Panc1 (cell line): Measurements from ENCODE around the gene NUMBL. TPM values are rescaled to one million over a fixed set of nuclear protein-coding genes. Genes with fewer than 3 reads are reported as not detected.

Experiments
- ATAC-seq: fragments of 200-7000 bp; cut with Tn5 transposase; 2 replicates; pipeline ENCODE4 v1.9.1; 2020; ENCODE audit warnings: mild to moderate bottlenecking, moderate library complexity
- BruUV-seq: library from RNA; stranded (reverse); fragments of 400-500 nt; replicated peaks from 2 replicates; lab custom pipeline; 2021; lab: Mats Ljungman, UMichigan
- CTCF ChIA-PET: fragments of 300-600 bp; sonication (Branson Sonifier 250); formaldehyde crosslinking; loops from one replicate; lab custom pipeline; 2022; ENCODE audit warnings: antibody characterized with exemption; lab: Charles Lee
- POLR2A ChIA-PET: fragments of 300-600 bp; sonication (Branson Sonifier 250); formaldehyde crosslinking; loops from one replicate; lab custom pipeline; 2022; ENCODE audit warnings: antibody characterized with exemption; lab: Charles Lee
- DNase-seq: peaks from one replicate; pipeline ENCODE4 v3.0.0-alpha.2; 2010; ENCODE audit warnings: low read depth, low spot score
- H3K27ac ChIP-seq: 2 replicates; pipeline ENCODE4 v1.5.1; 2011; ENCODE audit warnings: mild to moderate bottlenecking, low read length, inconsistent platforms
- H3K27me3 ChIP-seq: fragments of 200-500 bp; sonication (Bioruptor generic); 2 replicates; pipeline ENCODE4 v1.6.0; 2014; ENCODE audit warnings: low read length, inconsistent platforms; ENCODE audit not compliant: control insufficient read depth, insufficient read depth
- H3K36me3 ChIP-seq: fragments of 200-500 bp; sonication (Bioruptor generic); 2 replicates; pipeline ENCODE4 v1.5.1; 2014; ENCODE audit warnings: inconsistent platforms, mild to moderate bottlenecking, low read length, moderate library complexity; ENCODE audit not compliant: control insufficient read depth, insufficient read depth
- H3K4me1 ChIP-seq: 2 replicates; pipeline ENCODE4 v1.5.1; 2011; ENCODE audit warnings: inconsistent platforms, mild to moderate bottlenecking, low read length, moderate library complexity; ENCODE audit not compliant: control insufficient read depth, insufficient read depth
- H3K4me3 ChIP-seq, 2 experiments: 2 replicates each; pipeline ENCODE4 v1.5.1; 2011 to 2012; ENCODE audit warnings: low read depth in 2 of 2, low read length in 2 of 2, mild to moderate bottlenecking in 2 of 2, inconsistent platforms in 1 of 2, moderate library complexity in 1 of 2
- H3K9me3 ChIP-seq: fragments of 200-500 bp; sonication (Bioruptor generic); 2 replicates; pipeline ENCODE4 v1.5.1; 2014; ENCODE audit warnings: low read depth, mild to moderate bottlenecking, inconsistent platforms, low read length, moderate library complexity; ENCODE audit not compliant: control insufficient read depth, insufficient read depth
- POLR2AphosphoS5 ChIP-seq: IDR thresholded peaks from 2 replicates; pipeline ENCODE4 v1.6.1; 2012; ENCODE audit warnings: mild to moderate bottlenecking, low read depth, low read length, moderate library complexity
- SIN3A ChIP-seq: IDR thresholded peaks from 2 replicates; pipeline ENCODE4 v1.6.1; 2012; ENCODE audit warnings: low read depth, mild to moderate bottlenecking, low read length, moderate library complexity, borderline replicate concordance; ENCODE audit not compliant: insufficient read depth
- TCF7L2 ChIP-seq: IDR thresholded peaks from 2 replicates; pipeline ENCODE4 v1.6.1; 2011; ENCODE audit warnings: mild to moderate bottlenecking, low read depth, low read length, inconsistent platforms
- in situ Hi-C: cut with HindIII; loops from 2 replicates; pipeline ENCODE4 v1.10.0; 2016; ENCODE audit warnings: low sequenced_read_pairs, low pct_unique_long_range_greater_than_20kb
- intact Hi-C: fragments of 100-400 bp; cut with micrococcal nuclease; formaldehyde crosslinking; loops from one replicate; pipeline ENCODE4 v1.10.0; 2022; ENCODE audit not compliant: unreplicated experiment
- total RNA-seq: library from RNA; stranded (reverse); gene quantifications from one replicate; pipeline ENCODE4 v1.2.1, GENCODE V29; 2021; ENCODE audit not compliant: unreplicated experiment
- TF ChIP-seq, protein P1 (sequence below): fragments of 450-650 bp; IDR thresholded peaks from 2 replicates; pipeline ENCODE4 v1.5.1; 2017; ENCODE audit warnings: mild to moderate bottlenecking
- TF ChIP-seq, protein P2 (sequence below), 2 experiments: IDR thresholded peaks; 2 replicates each; pipeline ENCODE4 v1.6.1; 2011 to 2012; ENCODE audit warnings: low read depth in 2 of 2, control low read depth in 1 of 2, low read length in 1 of 2, mild to moderate bottlenecking in 1 of 2, moderate library complexity in 1 of 2; ENCODE audit not compliant: insufficient read depth in 1 of 2

NUMBL gene
- total RNA-seq, 1 experiment from 2014 or later = 27.6 TPM

GRCh38 chr19:40721936-40722661 lies 31.6 kb upstream of the NUMBL start:
- H3K4me3 ChIP-seq = no peak overlapping the region
- ChIA-PET POLR2A (interaction anchor here (0.6 to 1.2 kb wide), 2 partner anchors 22 to 165 kb away, joined by 8 read pairs; no protein-coding TSS in a partner anchor), CTCF (no interaction called here)
- DNase-seq (no peak), ATAC-seq (no peak)
- no peak overlapping the region for H3K27ac ChIP-seq
- intact Hi-C loops (no loop called here), in situ Hi-C loops (no loop called here)
- TF ChIP-seq SIN3A = no peak
- TF ChIP-seq, protein P1, sequence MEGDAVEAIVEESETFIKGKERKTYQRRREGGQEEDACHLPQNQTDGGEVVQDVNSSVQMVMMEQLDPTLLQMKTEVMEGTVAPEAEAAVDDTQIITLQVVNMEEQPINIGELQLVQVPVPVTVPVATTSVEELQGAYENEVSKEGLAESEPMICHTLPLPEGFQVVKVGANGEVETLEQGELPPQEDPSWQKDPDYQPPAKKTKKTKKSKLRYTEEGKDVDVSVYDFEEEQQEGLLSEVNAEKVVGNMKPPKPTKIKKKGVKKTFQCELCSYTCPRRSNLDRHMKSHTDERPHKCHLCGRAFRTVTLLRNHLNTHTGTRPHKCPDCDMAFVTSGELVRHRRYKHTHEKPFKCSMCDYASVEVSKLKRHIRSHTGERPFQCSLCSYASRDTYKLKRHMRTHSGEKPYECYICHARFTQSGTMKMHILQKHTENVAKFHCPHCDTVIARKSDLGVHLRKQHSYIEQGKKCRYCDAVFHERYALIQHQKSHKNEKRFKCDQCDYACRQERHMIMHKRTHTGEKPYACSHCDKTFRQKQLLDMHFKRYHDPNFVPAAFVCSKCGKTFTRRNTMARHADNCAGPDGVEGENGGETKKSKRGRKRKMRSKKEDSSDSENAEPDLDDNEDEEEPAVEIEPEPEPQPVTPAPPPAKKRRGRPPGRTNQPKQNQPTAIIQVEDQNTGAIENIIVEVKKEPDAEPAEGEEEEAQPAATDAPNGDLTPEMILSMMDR = no peak
- no peak for TF ChIP-seq POLR2AphosphoS5
- TF ChIP-seq, protein P2, sequence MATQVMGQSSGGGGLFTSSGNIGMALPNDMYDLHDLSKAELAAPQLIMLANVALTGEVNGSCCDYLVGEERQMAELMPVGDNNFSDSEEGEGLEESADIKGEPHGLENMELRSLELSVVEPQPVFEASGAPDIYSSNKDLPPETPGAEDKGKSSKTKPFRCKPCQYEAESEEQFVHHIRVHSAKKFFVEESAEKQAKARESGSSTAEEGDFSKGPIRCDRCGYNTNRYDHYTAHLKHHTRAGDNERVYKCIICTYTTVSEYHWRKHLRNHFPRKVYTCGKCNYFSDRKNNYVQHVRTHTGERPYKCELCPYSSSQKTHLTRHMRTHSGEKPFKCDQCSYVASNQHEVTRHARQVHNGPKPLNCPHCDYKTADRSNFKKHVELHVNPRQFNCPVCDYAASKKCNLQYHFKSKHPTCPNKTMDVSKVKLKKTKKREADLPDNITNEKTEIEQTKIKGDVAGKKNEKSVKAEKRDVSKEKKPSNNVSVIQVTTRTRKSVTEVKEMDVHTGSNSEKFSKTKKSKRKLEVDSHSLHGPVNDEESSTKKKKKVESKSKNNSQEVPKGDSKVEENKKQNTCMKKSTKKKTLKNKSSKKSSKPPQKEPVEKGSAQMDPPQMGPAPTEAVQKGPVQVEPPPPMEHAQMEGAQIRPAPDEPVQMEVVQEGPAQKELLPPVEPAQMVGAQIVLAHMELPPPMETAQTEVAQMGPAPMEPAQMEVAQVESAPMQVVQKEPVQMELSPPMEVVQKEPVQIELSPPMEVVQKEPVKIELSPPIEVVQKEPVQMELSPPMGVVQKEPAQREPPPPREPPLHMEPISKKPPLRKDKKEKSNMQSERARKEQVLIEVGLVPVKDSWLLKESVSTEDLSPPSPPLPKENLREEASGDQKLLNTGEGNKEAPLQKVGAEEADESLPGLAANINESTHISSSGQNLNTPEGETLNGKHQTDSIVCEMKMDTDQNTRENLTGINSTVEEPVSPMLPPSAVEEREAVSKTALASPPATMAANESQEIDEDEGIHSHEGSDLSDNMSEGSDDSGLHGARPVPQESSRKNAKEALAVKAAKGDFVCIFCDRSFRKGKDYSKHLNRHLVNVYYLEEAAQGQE (IDR thresholded peaks at IDR 0.05; ENCODE audit: insufficient read depth in 1 of 2, low read depth in 2 of 2, low read length in 1 of 2) = no peak
- no peak for TF ChIP-seq TCF7L2
- H3K4me1 ChIP-seq = no peaks in the 10 kb centered on the region
- no peaks in the 10 kb centered on the region for H3K9me3 ChIP-seq
- BruUV-seq = no TSS peak
- H3K27me3 ChIP-seq = no peaks in the 10 kb centered on the region
- H3K36me3 ChIP-seq = no peaks in the 10 kb centered on the region

- CTCF ChIA-PET = interaction anchor here (0.6 kb wide), 1 partner anchor 28 kb away, joined by 3 read pairs; no protein-coding TSS in a partner anchor
- BruUV-seq = no TSS peak
- no peak for TF ChIP-seq POLR2AphosphoS5
- TF ChIP-seq SIN3A = no peak
- TF ChIP-seq, protein P2 (IDR thresholded peaks at IDR 0.05; ENCODE audit: insufficient read depth in 1 of 2, low read depth in 2 of 2, low read length in 1 of 2) = no peak
- TF ChIP-seq, protein P1 = no peak
- TF ChIP-seq TCF7L2 = no peak
- ATAC-seq (no peak), DNase-seq (no peak)
- no peaks in the 10 kb centered on the region; the same call in 1 of the 2 replicates for H3K4me1 ChIP-seq
- no peaks in the 10 kb centered on the region for H3K9me3 ChIP-seq
- intact Hi-C loops (no loop called here), in situ Hi-C loops (no loop called here)
- H3K27me3 ChIP-seq = no peaks in the 10 kb centered on the region
- no peak overlapping the region for H3K27ac ChIP-seq
- peaks cover 3% of the 10 kb centered on the region; the same call in 1 of the 2 replicates for H3K36me3 ChIP-seq
- POLR2A ChIA-PET = no interaction called here
- H3K4me3 ChIP-seq = no peak overlapping the region
Measured at GRCh38 chr19:40721140-40721486, 30.7 kb upstream of the NUMBL start.
